GM15510 (cell line): ENCODE data around the gene CYP1B1.

Experiments used
- POLR2A ChIP-seq: IDR thresholded peaks from 3 replicates; pipeline ENCODE4 v1.6.1; 2011; ENCODE audit warnings: borderline replicate concordance; ENCODE audit not compliant: insufficient read length; ENCODE audit errors: extremely low read depth

Gene CYP1B1

GRCh38 chr2:38065502-38066135, 10.3 kb downstream of the CYP1B1 start:
- TF ChIP-seq POLR2A = no peak

DNA sequence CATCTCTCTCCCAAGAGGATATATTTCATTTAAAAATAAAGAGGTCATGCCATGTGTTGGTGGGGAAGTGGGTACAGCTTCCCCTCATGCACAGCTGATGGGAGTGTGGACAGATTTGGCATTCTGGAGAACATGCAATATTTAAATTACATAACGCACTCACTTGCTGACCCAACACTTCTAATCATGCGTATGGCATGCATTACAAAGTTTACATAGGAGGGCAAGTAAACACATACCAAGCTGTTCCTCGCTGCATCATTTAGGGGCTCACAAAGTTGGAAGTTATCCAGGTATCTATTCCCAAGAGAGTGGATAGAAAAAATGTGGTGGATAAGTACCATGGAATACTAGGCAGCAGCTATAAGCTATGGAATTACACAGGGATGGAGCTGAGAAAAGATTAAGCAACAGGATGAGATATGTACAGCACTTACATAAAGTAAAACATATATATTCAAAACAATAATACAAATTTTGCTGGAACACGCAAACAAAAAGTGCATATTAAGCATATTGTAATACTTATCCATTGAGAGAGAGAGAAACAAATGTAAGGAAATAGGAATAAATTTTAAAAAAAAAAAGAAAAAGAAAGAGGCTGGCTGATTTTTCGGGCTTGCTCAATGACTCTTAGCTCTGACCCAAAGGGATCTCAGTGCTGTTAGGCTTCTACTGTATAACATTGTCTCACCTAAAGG, 11.0 kb downstream of the CYP1B1 start:
- TF ChIP-seq POLR2A = no peak

GRCh38 chr2:38060236-38061018, 15.5 kb downstream of the CYP1B1 start:
- no peak for TF ChIP-seq POLR2A

DNA sequence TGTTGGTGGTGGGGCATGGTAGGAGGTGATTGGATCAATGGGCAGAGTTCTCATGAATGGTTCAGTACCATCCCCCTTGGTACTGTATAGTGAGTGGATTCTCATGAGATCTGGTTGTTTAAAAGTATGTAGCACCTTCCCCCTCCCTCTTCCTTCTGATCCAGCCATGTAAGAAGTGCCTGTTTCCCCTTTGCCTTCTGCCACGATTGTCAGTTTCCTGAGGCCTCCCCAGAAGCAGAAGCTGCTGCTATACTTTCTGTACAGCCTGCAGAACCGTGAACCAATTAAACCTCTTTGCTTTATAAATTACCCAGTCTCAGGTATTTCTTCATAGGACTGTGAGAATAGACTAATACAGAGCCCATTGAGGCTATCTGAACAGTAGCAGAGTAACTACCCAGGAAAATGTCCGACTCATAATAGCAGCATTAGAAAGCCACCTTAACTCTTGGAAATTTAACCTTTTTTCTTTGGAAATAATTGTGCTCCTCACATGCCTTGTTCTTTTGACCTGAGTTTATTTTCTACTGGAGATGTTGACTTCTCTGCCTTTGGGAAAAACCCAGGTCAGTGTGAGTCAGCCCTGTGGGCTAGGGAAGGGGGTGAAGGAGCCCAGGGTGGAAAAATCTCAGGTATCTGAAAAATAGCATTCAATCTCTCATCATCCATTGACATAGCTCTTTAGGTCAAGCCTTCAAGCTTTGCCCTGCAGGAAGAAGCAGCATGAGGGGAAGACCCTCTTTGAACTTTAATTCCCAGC, 18.1 kb downstream of the CYP1B1 start:
- TF ChIP-seq POLR2A = no peak

DNA sequence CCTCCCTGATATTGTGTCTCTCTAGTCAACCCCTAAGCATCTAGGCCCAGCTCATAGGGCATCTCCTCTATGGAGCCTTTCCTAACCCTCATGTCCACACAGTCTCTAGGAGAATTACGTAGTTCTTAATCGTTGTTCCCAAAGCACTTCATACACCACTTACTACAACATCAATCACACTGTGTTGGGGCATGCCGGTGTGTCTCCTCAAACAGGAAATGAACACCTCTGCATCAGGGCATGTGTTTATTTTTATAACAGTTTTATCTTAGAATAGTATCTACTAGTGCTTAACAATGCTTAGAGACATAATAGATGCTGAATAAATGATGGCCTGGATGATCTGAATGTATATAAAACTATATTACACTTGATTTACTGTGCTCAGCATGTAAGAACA, 19.7 kb downstream of the CYP1B1 start:
- TF ChIP-seq POLR2A = no peak

- TF ChIP-seq POLR2A = no peak
Measured at GRCh38 chr2:38045811-38046210, 30.1 kb downstream of the CYP1B1 start.

DNA sequence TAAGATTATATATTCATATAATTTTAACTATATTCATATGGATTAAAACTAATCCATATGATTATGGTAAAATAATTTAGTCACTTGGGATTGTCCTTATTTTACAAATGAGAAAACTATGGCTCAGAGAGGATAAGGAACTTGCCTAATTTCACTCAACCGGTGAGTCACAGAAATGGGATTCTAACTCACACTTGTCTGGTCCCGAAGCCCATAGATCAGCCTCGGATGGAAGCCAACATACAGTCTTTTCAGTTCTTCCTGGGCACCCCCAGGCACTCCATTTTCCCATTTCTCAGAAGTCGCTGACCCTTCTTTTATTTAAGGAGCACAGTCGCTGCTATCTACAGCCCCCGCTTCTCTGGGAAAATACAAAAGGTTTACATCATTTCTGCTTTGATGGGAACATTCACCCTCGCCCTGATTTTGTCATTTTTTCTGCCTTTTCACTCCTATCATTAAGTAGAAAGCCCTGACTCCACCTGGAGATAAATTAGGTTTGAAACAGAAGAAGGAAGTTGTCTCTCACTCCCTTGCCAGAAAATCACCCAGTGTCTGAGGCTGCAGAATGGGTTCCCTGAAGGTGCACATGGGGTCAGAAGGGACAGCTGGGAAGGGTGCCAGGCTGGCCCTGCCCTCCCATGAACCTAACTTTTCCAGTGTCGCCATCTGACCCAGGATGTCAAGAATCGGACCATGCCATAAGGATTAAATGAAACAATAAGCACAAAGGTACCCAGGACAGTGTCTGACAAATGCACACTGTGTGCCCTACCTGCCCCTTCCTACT, 36.6 kb downstream of the CYP1B1 start:
- TF ChIP-seq POLR2A = no peak

GRCh38 chr2:38038682-38039081, 37.3 kb downstream of the CYP1B1 start:
- TF ChIP-seq POLR2A = no peak

- no peak for TF ChIP-seq POLR2A
Measured at GRCh38 chr2:38037757-38038621, 38.0 kb downstream of the CYP1B1 start.

DNA sequence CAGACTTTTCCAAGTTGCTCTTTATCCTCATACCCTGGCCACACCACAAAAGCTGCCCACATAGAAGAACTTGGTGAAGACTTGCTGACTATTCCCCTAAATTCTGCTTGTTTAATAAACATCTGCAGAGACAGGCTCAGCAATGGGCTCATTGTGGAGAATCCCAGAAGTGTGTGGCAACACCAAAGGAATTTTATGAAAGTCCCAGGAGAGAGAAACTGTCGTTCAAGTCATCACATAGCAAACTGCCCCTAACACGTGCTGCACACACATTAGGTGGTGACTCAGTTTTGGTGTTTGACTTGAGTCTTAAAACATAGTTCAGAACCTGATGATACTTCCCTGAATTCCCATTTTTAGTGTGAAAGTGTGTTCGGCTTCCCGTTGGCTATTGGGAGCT, 38.6 kb downstream of the CYP1B1 start:
- no peak for TF ChIP-seq POLR2A

- TF ChIP-seq POLR2A = no peak
Measured at GRCh38 chr2:38035968-38036367, 40.0 kb downstream of the CYP1B1 start.

GRCh38 chr2:38033646-38034045, 42.3 kb downstream of the CYP1B1 start:
- TF ChIP-seq POLR2A = no peak

- TF ChIP-seq POLR2A = no peak
Measured at GRCh38 chr2:38032946-38033345, 43.0 kb downstream of the CYP1B1 start.
